Tibial nerve (tissue), 4 donors: Measurements from ENCODE around the gene OSCP1.

Experiments
- CTCF ChIP-seq, 5 experiments: fragments of 200-600 bp in 3 of 5; fragments of 450-650 bp in 2 of 5; sonication (generic) in 3 of 5; IDR thresholded peaks; one replicate each; pipeline ENCODE4 v1.5.1; 2016 to 2019; ENCODE audit warnings: antibody characterized with exemption in 5 of 5, mild to moderate bottlenecking in 3 of 5, moderate library complexity in 2 of 5
- EP300 ChIP-seq, 2 donors: sonication (generic); formaldehyde crosslinking; IDR thresholded peaks; one replicate each; pipeline ENCODE4 v1.6.1; 2017; ENCODE audit warnings: antibody characterized with exemption in 2 of 2, mild to moderate bottlenecking in 1 of 2
- POLR2A ChIP-seq, 2 donors: fragments of 450-650 bp; IDR thresholded peaks; one replicate each; pipeline ENCODE4 v1.6.1; 2017; ENCODE audit warnings: antibody characterized with exemption in 2 of 2, mild to moderate bottlenecking in 2 of 2, moderate library complexity in 2 of 2

- TF ChIP-seq CTCF (IDR thresholded peaks at IDR 0.05) (no peak), POLR2A (IDR thresholded peaks at IDR 0.05) (no peak), EP300 (IDR thresholded peaks at IDR 0.05) (no peak)
Measured at GRCh38 chr1:36417931-36418330, 32.3 kb downstream of the OSCP1 start.
